Upper lobe of right lung (tissue), 1 donor: ENCODE data around the gene FKBP6. TPM values are rescaled to one million over a fixed set of nuclear protein-coding genes. Genes with fewer than 3 reads are reported as not detected.
A peak's percentile ranks its signal among the peaks of the same experiment; 100 is the strongest.

Experiments
- ATAC-seq: fragments of 200-7000 bp; cut with Tn5 transposase; one replicate; pipeline ENCODE4 v1.9.1; 2020; ENCODE audit warnings: mild to moderate bottlenecking, moderate library complexity
- DNase-seq: peaks from one replicate; pipeline ENCODE4 v3.0.0-alpha.2; 2020
- H3K27ac ChIP-seq: fragments of 200-600 bp; one replicate; pipeline ENCODE4 v1.8.0; 2022
- H3K27me3 ChIP-seq: fragments of 200-600 bp; one replicate; pipeline ENCODE4 v1.8.0; 2022; ENCODE audit warnings: mild to moderate bottlenecking
- H3K36me3 ChIP-seq: fragments of 200-600 bp; one replicate; pipeline ENCODE4 v1.8.0; 2022
- H3K4me1 ChIP-seq: fragments of 200-600 bp; one replicate; pipeline ENCODE4 v1.8.0; 2022
- H3K4me3 ChIP-seq: fragments of 200-600 bp; one replicate; pipeline ENCODE4 v1.8.0; 2022; ENCODE audit warnings: mild to moderate bottlenecking
- H3K9me3 ChIP-seq: fragments of 200-600 bp; one replicate; pipeline ENCODE4 v1.8.0; 2022
- CTCF ChIP-seq: fragments of 200-600 bp; IDR thresholded peaks from one replicate; pipeline ENCODE4 v1.8.0; 2022; ENCODE audit warnings: antibody characterized with exemption
- intact Hi-C: fragments of 100-400 bp; cut with DNase I; formaldehyde crosslinking; loops from one replicate; pipeline ENCODE4 v1.11.0; 2022
- total RNA-seq: library from RNA; stranded (reverse); fragmentation: NEBNext Ultra II Directional; extraction: Animal tissue kit (Norgen Biotek cat#: 25700); gene quantifications from one replicate; pipeline ENCODE4 v1.2.1, GENCODE V29; 2021
- donor health status: DM: no; HTN: yes; CAD: no; lungs with severe emphysema.

FKBP6 gene
- total RNA-seq, 1 donor from 2014 or later = not detected

GRCh38 chr7:73341877-73342276 lies 13.9 kb downstream of the FKBP6 start:
- H3K4me1 ChIP-seq = no peaks in the 10 kb centered on the region
- H3K36me3 ChIP-seq = no peaks in the 10 kb centered on the region
- intact Hi-C loops = no loop called here
- ATAC-seq (peak; percentile 45), DNase-seq (no peak)
- no peaks in the 10 kb centered on the region for H3K9me3 ChIP-seq
- H3K27ac ChIP-seq = no peak overlapping the region
- TF ChIP-seq CTCF = no peak
- no peak overlapping the region for H3K4me3 ChIP-seq
- H3K27me3 ChIP-seq = no peaks in the 10 kb centered on the region

- no peaks in the 10 kb centered on the region for H3K4me1 ChIP-seq
- H3K27me3 ChIP-seq = no peaks in the 10 kb centered on the region
- no peaks in the 10 kb centered on the region for H3K9me3 ChIP-seq
- peak; percentile 73 for ATAC-seq
- H3K4me3 ChIP-seq = no peak overlapping the region
- intact Hi-C loops = no loop called here
- H3K27ac ChIP-seq = no peak overlapping the region
- peak; percentile 49 for TF ChIP-seq CTCF
- DNase-seq = no peak
- H3K36me3 ChIP-seq = no peaks in the 10 kb centered on the region
Observed at GRCh38 chr7:73342645-73343044, 14.7 kb downstream of the FKBP6 start.

GRCh38 chr7:73343671-73344380 lies 15.9 kb downstream of the FKBP6 start:
- Histone ChIP-seq H3K9me3 (no peaks in the 10 kb centered on the region), H3K4me3 (no peak overlapping the region), H3K27me3 (no peaks in the 10 kb centered on the region), H3K36me3 (no peaks in the 10 kb centered on the region), H3K27ac (no peak overlapping the region), H3K4me1 (no peaks in the 10 kb centered on the region)
- no peak for TF ChIP-seq CTCF
- no peak for DNase-seq
- ATAC-seq = no peak
- intact Hi-C loops = no loop called here

GRCh38 chr7:73345538-73345937 lies 17.6 kb downstream of the FKBP6 start:
- Histone ChIP-seq H3K9me3 (no peaks in the 10 kb centered on the region), H3K36me3 (no peaks in the 10 kb centered on the region), H3K27ac (no peak overlapping the region), H3K4me3 (no peak overlapping the region), H3K27me3 (no peaks in the 10 kb centered on the region), H3K4me1 (no peaks in the 10 kb centered on the region)
- no peak for TF ChIP-seq CTCF
- DNase-seq = no peak
- no peak for ATAC-seq
- intact Hi-C loops = no loop called here

GRCh38 chr7:73345951-73346350 lies 18.0 kb downstream of the FKBP6 start:
- no peaks in the 10 kb centered on the region for H3K27me3 ChIP-seq
- no peak for TF ChIP-seq CTCF
- no peak overlapping the region for H3K27ac ChIP-seq
- no peaks in the 10 kb centered on the region for H3K4me1 ChIP-seq
- DNase-seq (no peak), ATAC-seq (no peak)
- intact Hi-C loops = no loop called here
- H3K9me3 ChIP-seq = no peaks in the 10 kb centered on the region
- no peaks in the 10 kb centered on the region for H3K36me3 ChIP-seq
- H3K4me3 ChIP-seq = no peak overlapping the region

- no peaks in the 10 kb centered on the region for H3K36me3 ChIP-seq
- no peaks in the 10 kb centered on the region for H3K4me1 ChIP-seq
- DNase-seq (no peak), ATAC-seq (no peak)
- TF ChIP-seq CTCF = no peak
- no peak overlapping the region for H3K27ac ChIP-seq
- H3K4me3 ChIP-seq = no peak overlapping the region
- H3K27me3 ChIP-seq = no peaks in the 10 kb centered on the region
- intact Hi-C loops = no loop called here
- H3K9me3 ChIP-seq = no peaks in the 10 kb centered on the region
Observed at GRCh38 chr7:73349763-73350162, 21.8 kb downstream of the FKBP6 start.
